Adipose tissue (tissue), 3 donors: Measurements from ENCODE around the gene PTPRN2. TPM values are rescaled to one million over a fixed set of nuclear protein-coding genes. Genes with fewer than 3 reads are reported as not detected.

Source experiments
- H3K27ac ChIP-seq: one replicate; pipeline ENCODE4 v1.5.1; 2013; ENCODE audit warnings: low read depth, low read length
- WGBS, 3 donors: extraction: QIAGEN DNeasy Blood & Tissue Kit; methylation state at CpG; one replicate each; pipeline ENCODE4 v1.1.7; 2013; 5-methylcytosine and 5-hydroxymethylcytosine counted together
- polyA plus RNA-seq, 3 donors: library from polyadenylated mRNA; stranded (reverse); fragments of 200-250 nt; gene quantifications; one replicate each; pipeline ENCODE4 v1.2.3, GENCODE V29; 2013
- donor health status: healthy with polysubstance abuse.
- donor health status: Bipolar disorder and iron deficiency.
- donor health status: healthy.

The PTPRN2 gene
- polyA plus RNA-seq, 3 donors = 3.7 to 8.0 (median 7.3) TPM

DNA sequence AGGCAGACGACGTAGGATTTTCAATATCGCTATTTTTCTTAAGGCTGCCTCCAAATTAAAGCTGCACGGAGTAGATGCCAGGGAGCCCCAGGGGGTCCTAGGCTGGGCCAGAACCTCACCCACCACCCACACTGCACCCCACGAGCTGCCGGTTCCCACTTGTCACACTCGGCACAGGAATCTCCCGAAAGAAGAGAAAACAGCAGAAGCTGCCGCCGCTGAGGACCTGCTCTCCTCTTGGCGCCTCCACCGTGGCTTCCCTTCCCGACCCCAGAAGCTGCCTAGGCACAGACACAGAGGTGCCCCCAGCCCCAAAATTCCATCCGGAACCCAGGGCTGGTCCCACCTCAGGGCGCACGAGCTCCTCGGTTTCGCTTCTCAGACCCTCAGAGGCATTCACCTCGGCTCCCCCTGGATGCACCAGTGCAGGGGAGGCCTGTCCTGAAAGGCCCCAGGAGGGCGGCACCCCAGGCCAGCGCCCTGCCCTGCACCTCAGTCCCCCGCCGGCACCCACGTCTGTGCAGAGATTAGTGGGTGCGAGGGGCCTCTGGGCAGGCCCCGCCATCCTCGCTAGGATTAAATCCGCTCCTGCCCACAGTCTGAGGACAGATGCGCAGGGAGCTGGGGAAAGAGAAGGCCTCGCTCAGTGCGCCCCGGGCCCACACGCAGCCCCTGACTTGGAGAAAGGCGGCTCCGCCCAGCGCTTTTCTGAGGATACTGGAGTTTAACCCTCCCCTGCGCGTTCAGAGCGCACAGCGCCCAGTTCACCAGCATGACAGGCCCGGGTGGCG is 99.2 kb downstream of the PTPRN2 start:
- 84 to 93% (median 88%) methylated on average over 39 to 42 of the region's 42 CpGs for WGBS, 3 donors
- H3K27ac ChIP-seq = no peak overlapping the region

DNA sequence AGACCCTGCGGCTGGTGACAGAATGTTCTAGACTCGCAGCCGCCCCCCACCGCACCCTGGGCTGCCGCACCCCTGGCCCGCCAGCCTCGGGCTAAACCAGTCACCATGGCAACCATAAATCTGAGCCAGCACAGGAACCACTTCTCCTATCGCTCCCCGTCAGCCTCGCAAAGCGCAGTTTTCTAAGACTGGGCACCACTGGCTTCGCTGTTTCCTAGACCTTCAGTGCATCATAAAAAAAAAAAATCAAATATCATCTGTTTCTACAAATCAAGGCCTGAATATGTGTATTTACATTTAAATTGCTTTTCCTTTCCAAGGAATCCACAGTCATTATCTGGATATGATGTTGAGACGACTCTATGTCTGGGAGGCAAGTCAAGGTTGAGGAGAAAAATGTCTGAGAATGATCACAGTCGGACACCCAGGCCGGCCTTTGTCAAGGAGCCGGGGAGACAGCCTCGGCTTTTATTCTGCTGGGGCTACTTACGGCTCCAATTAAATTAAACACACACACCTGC is 99.9 kb downstream of the PTPRN2 start:
- 68 to 80% (median 70%) methylated on average over 18 of the region's 18 CpGs for WGBS, 3 donors
- no peak overlapping the region for H3K27ac ChIP-seq

DNA sequence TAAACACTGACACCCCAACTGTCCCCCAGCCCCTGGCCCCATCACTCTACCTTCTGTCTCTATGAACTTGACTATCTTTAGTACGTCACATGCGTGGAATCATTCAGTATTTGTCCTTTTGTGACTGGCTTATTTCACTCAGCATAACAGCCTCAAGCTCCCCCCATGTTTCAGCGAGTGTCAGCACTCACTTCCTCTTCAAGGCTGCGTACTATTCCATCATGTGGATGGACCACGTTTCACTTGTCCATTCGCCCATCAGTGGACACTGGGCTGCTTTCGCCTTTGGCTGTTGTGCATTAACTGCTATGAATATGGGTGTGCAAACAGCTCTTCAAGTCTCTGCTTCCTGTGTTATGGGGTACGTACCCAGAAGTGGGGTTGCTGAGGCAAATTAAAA is 100.7 kb downstream of the PTPRN2 start:
- 93 to 95% (median 93%) methylated on average over 8 of the region's 8 CpGs for WGBS, 3 donors
- H3K27ac ChIP-seq = no peak overlapping the region

DNA sequence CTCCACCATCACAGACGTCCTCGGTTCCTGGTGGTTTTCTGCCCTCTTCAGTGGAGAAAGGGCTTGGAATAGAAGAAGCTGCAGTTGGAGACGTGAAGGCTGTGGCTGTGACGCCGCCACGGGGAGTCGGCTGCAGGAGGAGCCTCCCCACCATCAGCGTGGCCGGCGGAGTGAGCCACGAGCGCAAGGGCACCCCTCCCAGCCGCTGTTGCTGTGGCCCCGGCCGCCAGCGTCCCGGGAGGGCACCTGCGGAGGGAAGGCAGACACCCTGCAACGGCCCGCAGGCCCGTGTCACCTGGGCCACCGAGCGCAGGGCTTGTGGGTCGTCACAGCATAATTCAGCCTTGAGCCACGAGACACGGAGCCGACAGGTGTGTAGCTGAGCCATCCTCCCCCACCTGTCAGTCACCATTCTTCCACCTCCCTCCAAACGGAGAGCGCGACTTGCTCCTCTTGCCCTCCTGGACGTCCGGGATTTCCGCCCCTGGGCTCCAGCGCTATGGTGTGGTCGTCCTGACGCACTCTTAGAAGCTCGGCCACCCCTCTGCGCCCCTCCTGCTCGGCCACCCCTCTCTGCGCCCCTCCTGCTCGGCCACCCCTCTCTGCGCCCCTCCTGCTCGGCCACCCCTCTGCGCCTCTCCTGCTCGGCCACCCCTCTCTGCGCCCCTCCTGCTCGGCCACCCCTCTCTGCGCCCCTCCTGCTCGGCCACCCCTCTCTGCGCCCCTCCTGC is 102.7 kb downstream of the PTPRN2 start:
- WGBS, 3 donors = 92 to 93% (median 92%) methylated on average over 45 to 47 of the region's 50 CpGs
- H3K27ac ChIP-seq = no peak overlapping the region

DNA sequence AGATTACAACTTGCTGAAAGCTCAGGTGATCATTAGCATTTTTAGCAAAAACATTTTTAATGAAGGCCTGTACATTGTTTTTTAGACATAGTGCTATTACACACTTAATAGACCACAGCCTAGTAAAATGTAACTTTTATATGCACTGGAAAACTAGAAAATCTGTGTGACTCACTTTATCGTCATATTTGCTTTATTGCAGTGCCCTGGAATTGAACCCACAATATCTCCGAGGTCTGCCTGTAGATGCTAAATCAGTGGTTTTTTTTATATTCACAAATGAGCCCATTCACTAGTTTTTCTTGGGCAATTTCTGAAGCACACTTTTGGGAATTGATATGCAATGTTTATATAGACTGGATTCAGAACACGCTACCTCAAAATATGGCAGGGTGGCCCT is 105.1 kb downstream of the PTPRN2 start:
- H3K27ac ChIP-seq = no peak overlapping the region

DNA sequence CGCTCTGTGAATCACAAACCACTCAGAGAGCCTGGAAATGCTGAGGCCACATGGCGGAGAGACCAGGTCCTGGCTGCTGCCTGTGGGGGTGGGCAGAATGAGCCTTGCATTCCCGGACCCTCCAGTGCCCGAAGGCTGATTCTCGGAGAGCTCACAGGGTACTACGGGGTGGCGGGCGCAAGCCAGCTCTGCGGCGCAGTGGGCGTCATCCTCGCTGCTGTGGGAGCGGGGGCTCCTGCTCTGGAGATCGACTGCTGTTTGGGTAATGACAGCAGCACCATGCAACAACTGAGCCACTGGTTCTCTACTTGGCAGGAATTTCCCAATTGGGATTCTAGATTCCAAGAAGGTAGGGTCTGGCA is 108.0 kb downstream of the PTPRN2 start:
- WGBS, 3 donors = 88 to 95% (median 92%) methylated on average over 14 of the region's 14 CpGs
- H3K27ac ChIP-seq = no peak overlapping the region

More for the DNA sequence above, 105.1 kb downstream of the PTPRN2 start:
- WGBS, 3 donors = 81 to 89% (median 86%) methylated on average over 3 of the region's 3 CpGs

DNA sequence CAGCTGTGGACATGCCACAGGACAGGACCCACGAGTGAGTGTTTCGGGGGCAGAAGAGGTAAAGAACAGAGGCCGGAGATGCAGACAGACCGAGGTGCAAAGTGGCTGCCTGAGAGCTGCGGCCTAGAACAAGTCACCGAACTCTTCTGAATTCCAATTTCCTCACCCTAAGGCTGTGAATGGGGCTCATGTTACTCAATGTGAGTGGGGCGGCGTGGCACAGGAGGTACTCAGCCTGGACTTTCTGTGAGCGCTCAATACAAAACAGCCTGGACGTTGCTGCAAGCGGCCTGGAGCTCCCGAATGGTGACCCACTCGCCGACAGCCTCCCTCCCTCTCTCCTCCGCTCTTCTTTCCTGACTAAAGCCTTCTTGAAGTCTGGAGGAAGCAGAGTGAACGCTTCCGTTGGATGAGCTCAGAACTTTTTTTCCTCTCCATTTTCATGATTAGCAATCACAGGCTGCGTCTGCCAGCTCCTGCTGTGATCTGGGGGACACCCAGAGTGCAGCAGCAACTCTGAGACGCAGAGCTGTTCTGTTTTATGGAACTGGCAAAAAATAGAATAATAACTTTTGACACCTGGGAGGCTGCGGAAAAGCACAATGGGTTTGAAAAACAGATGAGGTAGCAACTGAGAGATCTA is 108.5 kb downstream of the PTPRN2 start:
- no peak overlapping the region for H3K27ac ChIP-seq
- 70 to 86% (median 76%) methylated on average over 20 of the region's 20 CpGs for WGBS, 3 donors

DNA sequence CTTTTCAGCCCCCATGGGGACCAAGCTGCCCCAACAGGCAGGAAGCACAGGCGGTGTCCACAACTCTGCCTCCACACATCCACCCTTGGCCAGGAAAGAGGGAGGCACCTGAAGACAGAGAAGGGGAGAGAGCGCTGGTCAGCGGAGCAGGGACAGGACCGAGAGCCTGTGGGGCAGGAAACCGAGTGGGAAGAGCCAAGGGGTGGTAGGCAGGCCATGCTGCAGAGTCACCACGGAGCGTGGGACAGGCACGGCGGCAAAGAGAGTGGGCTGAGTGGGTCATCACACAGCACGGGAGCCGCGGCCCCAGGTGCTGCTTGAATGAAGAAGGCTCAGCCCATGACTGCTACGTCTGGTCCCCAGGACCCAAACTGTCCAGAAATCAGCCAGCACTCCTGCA is 109.8 kb downstream of the PTPRN2 start:
- 80 to 89% (median 81%) methylated on average over 13 of the region's 13 CpGs for WGBS, 3 donors
- H3K27ac ChIP-seq = no peak overlapping the region

DNA sequence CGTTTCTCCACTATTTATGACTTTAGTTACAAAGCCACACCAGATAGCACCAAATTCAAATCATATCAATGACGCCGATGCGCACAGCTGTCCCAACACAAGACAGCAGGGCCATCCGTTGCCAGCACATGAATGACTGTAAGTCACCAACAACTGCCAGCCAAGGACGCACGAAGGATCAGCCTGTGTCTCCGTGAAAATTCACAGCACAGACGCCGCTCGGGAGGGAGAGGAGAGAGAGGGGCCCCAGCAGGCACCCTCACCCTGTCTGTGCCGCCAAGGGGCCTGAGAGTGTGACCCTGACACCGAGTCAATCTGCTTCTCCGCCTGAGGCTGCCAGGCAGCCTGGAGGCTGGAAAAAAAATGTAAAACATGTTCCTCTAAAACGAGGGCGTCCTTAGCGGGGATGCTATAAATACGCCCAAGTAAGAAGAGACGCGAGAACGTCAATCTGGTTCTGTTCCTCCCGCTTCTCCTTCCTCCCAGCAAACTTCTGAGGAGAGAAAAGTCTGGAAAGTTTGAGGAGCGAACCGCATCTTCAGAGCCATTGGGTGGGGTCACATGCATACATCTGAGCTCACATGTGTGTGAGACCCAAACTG is 111.2 kb downstream of the PTPRN2 start:
- H3K27ac ChIP-seq = no peak overlapping the region
- WGBS, 3 donors = 73 to 87% (median 79%) methylated on average over 24 of the region's 24 CpGs

DNA sequence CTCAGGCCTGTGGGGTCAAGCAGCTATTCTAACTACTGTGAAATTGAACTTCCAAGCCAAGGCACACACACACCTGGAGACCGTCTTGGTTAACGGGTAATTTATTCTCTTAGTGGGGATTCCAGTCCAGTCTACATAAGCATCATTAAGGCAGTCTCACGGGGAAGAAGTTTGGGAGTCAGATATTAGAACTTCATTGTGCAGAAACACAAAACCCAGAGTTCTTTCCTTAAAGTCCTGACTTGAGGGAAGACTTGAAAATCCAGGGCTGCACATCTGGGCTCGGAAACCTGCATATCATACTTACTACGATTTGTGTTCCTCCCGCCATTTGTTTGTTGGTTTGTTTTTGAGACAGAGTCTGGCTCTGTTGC is 112.0 kb downstream of the PTPRN2 start:
- WGBS, 3 donors = 86 to 88% (median 87%) methylated on average over 6 of the region's 6 CpGs
- H3K27ac ChIP-seq = no peak overlapping the region

DNA sequence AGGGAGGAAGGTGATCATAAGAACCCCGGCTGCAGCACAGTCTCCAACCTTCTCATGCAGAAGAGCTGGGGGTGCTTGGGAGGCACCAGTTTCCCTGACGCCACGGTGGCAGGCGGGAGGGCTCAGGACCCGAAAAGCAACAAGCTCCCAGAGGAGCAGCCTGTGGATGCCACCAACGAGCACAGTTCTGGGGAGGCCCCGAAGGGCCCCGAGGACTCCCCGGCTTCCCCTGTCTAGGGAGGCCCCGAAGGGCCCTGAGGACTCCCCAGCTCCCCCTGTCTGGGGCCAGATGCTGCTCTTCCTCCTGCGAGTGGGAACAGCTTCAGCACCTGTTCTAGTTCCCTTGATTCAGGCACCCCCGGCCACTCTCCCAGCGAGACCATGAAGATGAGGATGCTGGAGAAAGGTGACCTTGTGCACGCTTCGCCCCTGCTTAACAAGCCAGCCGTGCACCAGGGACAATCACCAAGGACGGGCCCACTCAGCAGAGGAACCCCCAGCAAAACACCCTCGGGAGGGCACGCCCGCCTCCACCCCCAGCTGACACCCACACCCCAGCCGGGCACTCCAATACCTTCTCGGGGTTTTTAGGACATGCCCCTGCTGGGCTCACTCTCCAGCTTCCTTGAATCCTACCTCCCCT is 112.5 kb downstream of the PTPRN2 start:
- 89 to 91% (median 90%) methylated on average over 17 to 22 of the region's 22 CpGs for WGBS, 3 donors

DNA sequence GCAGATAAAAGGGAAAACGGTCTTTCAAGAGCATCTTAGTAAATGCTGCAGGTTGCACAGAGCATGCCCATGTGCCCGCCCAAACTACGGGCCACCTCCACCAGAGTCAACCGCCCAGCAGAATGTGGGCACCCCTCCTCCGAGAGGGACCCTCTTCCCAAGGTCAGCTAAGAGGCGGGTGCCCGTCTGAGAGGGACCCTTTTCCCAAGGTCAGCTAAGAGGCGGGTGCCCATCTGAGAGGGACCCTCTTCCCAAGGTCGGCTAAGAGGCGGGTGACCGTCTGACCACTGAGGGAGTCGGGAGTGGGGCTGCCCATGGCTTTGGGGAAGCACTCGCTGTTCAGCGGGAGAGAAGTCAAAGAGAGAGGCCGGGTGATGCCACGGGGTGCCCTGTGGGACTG is 113.1 kb downstream of the PTPRN2 start:
- WGBS, 3 donors = 82 to 88% (median 83%) methylated on average over 16 of the region's 16 CpGs
- H3K27ac ChIP-seq = no peak overlapping the region

More for the DNA sequence above, 112.5 kb downstream of the PTPRN2 start:
- no peak overlapping the region for H3K27ac ChIP-seq

DNA sequence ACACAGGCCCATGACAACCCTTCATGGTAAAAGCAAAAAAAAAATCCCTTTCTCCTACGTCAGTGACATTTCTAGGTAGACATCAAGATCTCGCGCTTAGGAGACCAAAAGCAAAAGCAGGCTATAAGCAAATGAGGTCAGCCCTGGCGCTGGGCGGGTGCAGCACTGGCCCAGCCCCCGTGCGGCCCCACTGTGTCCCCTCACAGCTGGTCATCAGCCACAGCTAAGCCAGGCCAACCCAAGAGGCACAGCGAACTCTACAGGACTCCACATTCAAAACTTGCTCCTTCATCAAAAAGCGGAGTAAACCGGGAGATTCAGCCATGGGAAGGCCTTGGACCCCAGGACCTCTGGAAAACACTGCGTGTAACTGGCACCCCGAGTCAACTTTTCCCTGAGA is 113.7 kb downstream of the PTPRN2 start:
- no peak overlapping the region for H3K27ac ChIP-seq
- 93 to 94% (median 94%) methylated on average over 12 of the region's 12 CpGs for WGBS, 3 donors

DNA sequence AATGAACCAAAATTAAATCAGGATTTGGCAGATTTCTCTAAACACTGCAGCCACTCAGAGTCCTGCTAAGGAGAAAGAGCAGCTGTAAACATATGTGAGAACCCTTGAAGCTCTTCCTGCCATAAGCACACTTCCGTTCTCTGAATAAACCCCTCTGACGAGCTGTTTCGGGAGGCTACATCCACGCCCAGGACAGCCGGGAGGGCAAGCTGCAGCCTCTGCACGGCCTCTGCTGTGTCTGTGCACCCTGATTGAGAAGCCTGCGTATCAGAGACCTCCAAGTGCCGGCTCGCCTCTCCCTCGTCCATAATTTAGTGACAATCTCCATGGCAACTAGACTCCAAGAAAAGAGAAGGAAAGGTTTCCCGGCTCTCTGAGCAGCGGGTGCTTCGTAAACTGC is 114.4 kb downstream of the PTPRN2 start:
- 13 to 57% (median 24%) methylated on average over 13 of the region's 13 CpGs for WGBS, 3 donors
- H3K27ac ChIP-seq = no peak overlapping the region

DNA sequence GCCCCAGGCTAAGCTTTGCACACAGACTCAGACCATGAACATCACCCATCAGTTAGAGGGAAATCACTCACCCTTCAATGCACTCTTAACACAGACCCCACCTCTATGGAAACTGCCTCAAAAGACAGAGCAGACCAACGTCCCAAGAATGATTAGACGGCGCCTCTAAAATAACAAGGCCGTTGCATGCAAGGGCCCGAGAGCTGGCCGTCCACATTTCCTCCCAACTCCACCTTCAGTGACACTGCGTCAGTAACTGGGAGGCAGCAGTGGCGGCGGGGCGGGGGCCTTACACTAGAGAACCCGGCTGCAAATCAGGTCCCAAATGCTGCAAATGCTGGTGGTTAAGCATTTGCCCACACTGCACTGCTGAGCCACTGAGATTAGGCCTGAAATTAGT is 115.0 kb downstream of the PTPRN2 start:
- WGBS, 3 donors = 77 to 80% (median 78%) methylated on average over 11 of the region's 11 CpGs
- no peak overlapping the region for H3K27ac ChIP-seq

DNA sequence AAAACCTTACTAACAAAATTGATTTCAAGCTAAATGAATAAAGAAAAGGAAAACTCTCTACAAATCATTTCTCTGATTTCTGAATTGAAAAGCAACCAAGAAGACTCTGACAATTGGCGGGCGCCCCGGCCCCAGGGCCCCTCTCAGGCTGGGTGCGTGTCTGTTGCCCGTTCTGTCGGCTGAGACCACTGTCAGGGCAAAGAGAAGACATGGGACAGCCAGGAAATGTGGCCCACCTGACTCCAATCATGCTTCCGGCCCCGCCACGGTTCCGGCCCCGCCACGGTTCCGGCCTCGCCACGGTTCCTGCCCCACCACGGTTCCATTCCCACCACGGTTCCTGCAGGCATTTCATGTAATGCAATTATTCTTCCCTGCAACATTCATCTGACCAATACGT is 115.9 kb downstream of the PTPRN2 start:
- no peak overlapping the region for H3K27ac ChIP-seq
- WGBS, 3 donors = 88 to 97% (median 94%) methylated on average over 18 of the region's 18 CpGs

DNA sequence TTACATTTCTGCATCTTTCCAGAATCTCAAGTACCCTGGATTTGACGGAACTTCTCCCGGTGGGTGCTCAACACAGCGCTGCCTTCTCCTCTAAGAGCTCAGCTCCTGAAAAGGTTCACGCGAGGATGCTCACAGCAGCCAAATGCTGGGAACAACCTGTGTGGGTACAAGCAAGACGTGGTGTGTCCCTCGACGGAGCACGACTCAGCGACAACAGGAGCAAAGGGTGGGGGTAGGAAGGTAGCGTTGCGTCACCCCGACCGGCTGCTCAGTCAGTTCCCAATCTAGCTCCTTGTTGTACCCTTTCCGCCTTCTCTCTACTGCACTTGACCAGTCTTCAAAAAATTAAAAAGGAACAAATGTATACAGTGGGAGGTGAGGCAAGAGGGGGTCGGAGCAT is 117.3 kb downstream of the PTPRN2 start:
- no peak overlapping the region for H3K27ac ChIP-seq
- 66 to 83% (median 72%) methylated on average over 16 of the region's 16 CpGs for WGBS, 3 donors

DNA sequence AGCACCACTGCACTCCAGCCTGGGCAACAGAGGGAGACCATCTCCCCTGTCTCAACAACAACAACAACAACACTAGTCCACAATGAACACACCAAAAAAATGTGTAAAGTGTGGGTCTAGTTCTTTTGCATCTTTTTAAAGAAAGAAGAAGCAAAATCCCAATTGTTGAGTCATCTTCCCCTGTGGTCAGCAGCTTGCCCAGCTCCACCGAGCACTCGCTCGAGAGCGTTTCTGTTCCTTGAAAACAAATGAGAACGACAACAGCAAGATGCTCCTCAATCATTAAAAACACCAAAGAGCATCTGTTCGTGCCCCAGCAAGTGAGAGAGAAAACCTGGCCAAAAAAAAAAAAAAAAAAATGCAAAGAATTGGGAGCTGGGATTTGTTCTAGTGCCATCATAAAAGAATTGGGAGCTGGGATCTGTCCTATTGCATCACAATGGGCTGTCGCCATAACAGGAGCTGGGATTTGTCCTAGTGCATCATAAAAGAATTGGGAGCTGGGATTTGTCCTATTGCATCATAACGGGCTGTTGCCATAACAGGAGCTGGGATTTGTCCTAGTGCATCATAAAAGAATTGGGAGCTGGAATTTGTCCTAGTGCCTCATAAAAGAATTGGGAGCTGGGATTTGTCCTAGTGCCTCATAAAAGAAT is 118.1 kb downstream of the PTPRN2 start:
- H3K27ac ChIP-seq = no peak overlapping the region
- 34 to 81% (median 51%) methylated on average over 8 of the region's 8 CpGs for WGBS, 3 donors
